Brain microvascular endothelial cell (primary cell): ENCODE measurements around the gene HAPLN2.

ENCODE experiments used
- DNase-seq: peaks from one replicate; pipeline ENCODE4 v3.0.0-alpha.2; 2020
- H3K27ac ChIP-seq: fragments of 250-450 bp; sonication (Bioruptor Pico); 2 replicates; pipeline ENCODE4 v1.5.1; 2020; ENCODE audit warnings: mild to moderate bottlenecking, moderate library complexity
- H3K27me3 ChIP-seq: fragments of 250-450 bp; sonication (Bioruptor Pico); replicated peaks from 2 replicates; pipeline ENCODE4 v1.5.1; 2020; ENCODE audit warnings: mild to moderate bottlenecking
- H3K36me3 ChIP-seq: fragments of 250-450 bp; sonication (Bioruptor Pico); replicated peaks from 2 replicates; pipeline ENCODE4 v1.5.1; 2020; ENCODE audit warnings: mild to moderate bottlenecking
- H3K4me3 ChIP-seq: 2 replicates; pipeline ENCODE4 v1.5.1; 2011; ENCODE audit warnings: low read depth, mild to moderate bottlenecking, control low read depth, low read length, moderate library complexity
- CTCF ChIP-seq: IDR thresholded peaks from 2 replicates; pipeline ENCODE4 v1.5.1; 2011; ENCODE audit warnings: low read depth, mild to moderate bottlenecking, moderate library complexity, low read length, control low read depth, inconsistent platforms; ENCODE audit errors: missing control alignments
- in situ Hi-C: cut with HindIII; loops from 2 replicates; pipeline ENCODE4 v1.10.0; 2017; ENCODE audit warnings: low sequenced_read_pairs, low pct_ligation_motif_present

Gene HAPLN2

DNA sequence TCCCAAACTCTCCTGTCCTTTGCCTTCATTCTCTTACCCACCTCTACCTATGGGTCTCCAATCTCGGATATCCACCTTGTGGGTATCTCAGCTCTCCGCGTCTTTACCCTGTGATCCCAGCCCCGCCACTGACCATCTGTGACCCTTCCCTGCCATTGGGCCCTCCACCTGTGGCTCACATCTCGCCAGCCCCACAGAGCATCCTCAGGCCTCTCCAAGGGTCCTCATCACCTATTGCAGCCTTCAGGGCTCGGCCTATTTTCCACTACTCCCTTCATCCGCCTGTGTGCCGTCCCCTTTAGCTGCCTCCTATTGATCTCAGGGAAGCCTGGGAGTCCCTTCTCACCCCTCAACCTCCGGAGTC, 33.8 kb downstream of the HAPLN2 start:
- DNase-seq: no peak
- in situ Hi-C loops: no loop called here
- no peak overlapping the region for H3K27ac ChIP-seq
- no peak for TF ChIP-seq CTCF
- H3K36me3 ChIP-seq: no peaks in the 10 kb centered on the region
- no peak overlapping the region for H3K4me3 ChIP-seq
- H3K27me3 ChIP-seq: peaks cover 22% of the 10 kb centered on the region

GRCh38 chr1:156654700-156655099, 35.5 kb downstream of the HAPLN2 start:
- in situ Hi-C loops: no loop called here
- no peaks in the 10 kb centered on the region for H3K36me3 ChIP-seq
- H3K27ac ChIP-seq: no peak overlapping the region
- peaks cover 13% of the 10 kb centered on the region for H3K27me3 ChIP-seq
- no peak for TF ChIP-seq CTCF
- H3K4me3 ChIP-seq: no peak overlapping the region
- DNase-seq: no peak

GRCh38 chr1:156655151-156655903, 36.1 kb downstream of the HAPLN2 start:
- peaks cover 13% of the 10 kb centered on the region for H3K27me3 ChIP-seq
- in situ Hi-C loops: no loop called here
- H3K27ac ChIP-seq: no peak overlapping the region
- TF ChIP-seq CTCF: no peak
- no peaks in the 10 kb centered on the region for H3K36me3 ChIP-seq
- no peak overlapping the region for H3K4me3 ChIP-seq
- no peak for DNase-seq

GRCh38 chr1:156655904-156656516, 36.8 kb downstream of the HAPLN2 start:
- no peak overlapping the region for H3K27ac ChIP-seq
- H3K36me3 ChIP-seq: no peaks in the 10 kb centered on the region
- H3K27me3 ChIP-seq: peaks cover 9% of the 10 kb centered on the region
- in situ Hi-C loops: no loop called here
- no peak for TF ChIP-seq CTCF
- DNase-seq: no peak
- no peak overlapping the region for H3K4me3 ChIP-seq

- DNase-seq: peak; percentile 55
- no peak overlapping the region for H3K27ac ChIP-seq
- H3K36me3 ChIP-seq: no peaks in the 10 kb centered on the region
- in situ Hi-C loops: no loop called here
- peak; percentile 99 for TF ChIP-seq CTCF
- peaks cover 9% of the 10 kb centered on the region for H3K27me3 ChIP-seq
- H3K4me3 ChIP-seq: peak overlapping the region; percentile 15
These were observed 37.9 kb downstream of the HAPLN2 start for GRCh38 chr1:156656806-156657740.
